Measurements from ENCODE around the gene UBE2E2. TPM values are rescaled to one million over a fixed set of nuclear protein-coding genes. Genes with fewer than 3 reads are reported as not detected.

UBE2E2 gene
- total RNA-seq, 4 donors from 2014 or later, result 3.1 to 58.5 (median 25.0) TPM

DNA sequence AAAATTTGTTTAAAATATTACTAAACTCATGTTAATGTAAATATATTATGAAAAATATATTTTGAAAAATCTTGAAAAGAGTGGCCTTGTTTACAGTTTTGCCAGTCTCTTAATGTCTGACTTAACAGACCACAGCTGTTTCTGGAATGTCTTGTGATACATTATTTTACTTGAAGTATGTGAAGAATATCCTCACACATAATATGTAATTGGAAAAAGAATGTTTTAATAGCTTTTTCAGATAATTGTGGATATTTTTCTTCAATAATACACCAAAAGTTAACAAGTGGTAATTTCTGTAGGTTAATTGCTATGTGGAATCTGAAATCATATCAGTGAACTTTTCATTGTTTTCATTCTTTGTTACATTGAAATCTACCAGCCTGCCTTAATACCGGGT lies 101.3 kb downstream of the UBE2E2 start:
- no peaks in the 10 kb centered on the region for H3K36me3 ChIP-seq
- no peaks in the 10 kb centered on the region for H3K27me3 ChIP-seq
- no peak for DNase-seq
- H3K27ac ChIP-seq, result no peak overlapping the region
- intact Hi-C loops (cut with DNase I; ENCODE audit: low total_unique reads), result no loop called here
- H3K4me3 ChIP-seq, result no peak overlapping the region
- no peaks in the 10 kb centered on the region for H3K9me3 ChIP-seq
- no peak for TF ChIP-seq POLR2A (IDR thresholded peaks at IDR 0.05)
- TF ChIP-seq CTCF (IDR thresholded peaks at IDR 0.05), result no peak
- peaks cover 0 to 3% of the 10 kb centered on the region in 2 donors for H3K4me1 ChIP-seq

DNA sequence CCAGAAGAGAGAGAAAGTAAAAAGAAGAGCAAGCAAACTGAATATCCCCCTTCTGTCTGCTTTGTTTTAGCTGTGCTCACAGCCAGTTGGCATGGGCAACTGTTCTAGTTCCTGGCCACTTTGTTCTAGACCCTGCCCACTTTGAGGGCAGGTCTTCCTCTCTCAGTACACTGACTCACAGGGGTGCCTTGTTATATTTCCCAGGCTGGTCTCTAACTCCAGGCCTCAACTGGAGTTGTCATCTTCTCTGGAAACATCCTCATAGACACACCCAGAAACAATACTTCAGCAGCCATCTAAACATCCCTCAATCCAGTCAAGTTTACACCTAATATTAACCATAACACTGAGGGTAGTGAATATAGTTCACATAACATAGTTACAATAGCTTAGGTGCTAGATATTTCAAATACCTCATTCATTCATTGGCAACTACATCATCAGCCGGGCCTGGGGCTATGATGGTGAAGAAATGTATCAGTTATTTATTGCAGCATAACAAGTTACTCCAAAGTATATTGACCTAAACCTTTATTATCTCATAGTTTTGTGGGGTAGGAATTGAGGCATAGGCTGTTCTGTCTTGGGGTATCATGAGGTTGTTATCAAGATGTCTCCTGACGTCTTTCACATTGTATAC lies 106.0 kb downstream of the UBE2E2 start:
- no peaks in the 10 kb centered on the region for H3K4me1 ChIP-seq
- no peak for DNase-seq
- no peaks in the 10 kb centered on the region for H3K36me3 ChIP-seq
- TF ChIP-seq POLR2A (IDR thresholded peaks at IDR 0.05), result no peak
- no peak for TF ChIP-seq CTCF (IDR thresholded peaks at IDR 0.05)
- no peak overlapping the region for H3K4me3 ChIP-seq
- no peak overlapping the region for H3K27ac ChIP-seq
- H3K9me3 ChIP-seq, result no peaks in the 10 kb centered on the region
- intact Hi-C loops (cut with DNase I; ENCODE audit: low total_unique reads), result no loop called here
- no peaks in the 10 kb centered on the region for H3K27me3 ChIP-seq

DNA sequence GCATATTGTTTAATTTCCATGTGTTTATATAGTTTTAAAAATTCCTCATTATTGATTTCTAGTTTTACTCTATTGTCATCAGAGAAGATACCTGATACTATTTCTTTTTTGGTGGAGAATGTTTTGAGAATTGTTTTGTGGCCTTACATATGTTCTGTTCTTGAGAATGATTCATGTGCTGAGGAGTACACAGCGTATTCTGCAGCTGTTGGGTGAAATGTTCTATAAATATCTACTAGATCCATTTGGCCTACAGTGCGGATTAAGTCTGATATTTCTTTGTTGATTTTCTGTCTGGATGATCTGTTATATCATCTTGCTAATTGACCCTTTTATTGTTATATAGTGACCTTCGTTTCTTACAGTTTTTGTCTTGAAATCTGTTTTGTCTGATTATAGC lies 109.7 kb downstream of the UBE2E2 start:
- intact Hi-C loops (cut with DNase I; ENCODE audit: low total_unique reads), result no loop called here
- H3K36me3 ChIP-seq, result no peaks in the 10 kb centered on the region
- H3K9me3 ChIP-seq, result no peaks in the 10 kb centered on the region
- no peak overlapping the region for H3K27ac ChIP-seq
- no peak for TF ChIP-seq CTCF (IDR thresholded peaks at IDR 0.05)
- no peak for TF ChIP-seq POLR2A (IDR thresholded peaks at IDR 0.05)
- no peak for DNase-seq
- no peaks in the 10 kb centered on the region for H3K4me1 ChIP-seq
- no peak overlapping the region for H3K4me3 ChIP-seq
- H3K27me3 ChIP-seq, result no peaks in the 10 kb centered on the region

DNA sequence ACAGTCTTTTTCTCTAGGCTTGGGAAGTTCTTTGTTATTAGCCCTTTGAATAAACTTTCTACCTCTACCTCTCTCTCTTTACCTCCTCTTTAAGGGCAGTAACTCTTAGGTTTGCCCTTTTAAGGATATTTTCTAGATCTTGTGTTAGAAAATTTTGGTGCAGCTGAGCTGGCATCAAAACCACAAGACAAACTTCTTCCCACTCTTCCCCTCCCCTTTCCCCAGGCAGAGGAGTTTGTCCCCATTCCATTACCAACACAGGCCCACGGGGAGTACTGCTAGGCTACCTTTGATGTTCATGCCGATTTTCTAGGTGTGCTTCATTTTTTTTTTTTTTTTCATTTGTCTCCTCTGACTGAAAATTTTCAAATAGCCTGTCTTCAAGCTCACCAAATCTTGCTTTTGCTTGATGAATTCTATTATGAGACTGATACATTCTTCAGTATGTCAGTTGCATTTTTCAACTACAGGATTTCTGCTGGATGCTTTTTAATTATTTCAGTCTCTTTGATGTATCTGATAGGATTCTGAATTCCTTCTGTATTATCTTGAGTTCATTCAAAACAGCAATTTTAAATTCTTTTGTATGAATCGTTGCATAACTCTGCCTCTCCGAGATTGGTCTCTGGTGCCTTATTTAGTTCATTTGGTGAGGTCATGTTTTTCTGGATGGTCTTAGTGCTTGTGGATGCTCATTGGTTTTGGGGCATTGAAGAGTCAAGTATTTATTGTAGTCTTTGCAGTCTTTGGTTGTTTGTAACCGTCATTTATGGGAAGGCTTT lies 112.0 kb downstream of the UBE2E2 start:
- Histone ChIP-seq H3K4me3 (no peak overlapping the region), H3K4me1 (no peaks in the 10 kb centered on the region), H3K36me3 (no peaks in the 10 kb centered on the region), H3K27me3 (no peaks in the 10 kb centered on the region), H3K27ac (no peak overlapping the region), H3K9me3 (no peaks in the 10 kb centered on the region)
- no peak for TF ChIP-seq POLR2A (IDR thresholded peaks at IDR 0.05)
- TF ChIP-seq CTCF (IDR thresholded peaks at IDR 0.05), result no peak
- intact Hi-C loops (cut with DNase I; ENCODE audit: low total_unique reads), result no loop called here
- DNase-seq, result no peak

DNA sequence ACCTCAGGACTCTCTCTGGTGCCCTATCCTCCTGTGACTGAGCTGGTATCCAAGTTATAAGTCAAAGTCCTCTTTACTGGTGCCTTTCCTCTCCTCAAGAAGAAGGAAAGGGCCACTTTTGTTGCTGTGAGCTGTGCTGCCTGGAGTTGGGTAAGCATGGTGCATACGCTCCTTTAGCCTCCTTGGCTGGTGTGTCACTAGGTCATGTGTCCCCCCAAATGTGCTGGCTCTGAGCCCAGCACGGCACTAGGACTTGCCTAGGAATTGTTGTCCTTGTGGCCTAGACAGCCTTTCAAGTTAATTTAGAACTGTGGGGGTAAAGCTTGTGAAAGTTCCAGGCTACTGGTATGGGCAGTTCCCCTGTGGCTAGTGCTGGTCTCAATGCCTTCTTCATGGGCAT lies 113.8 kb downstream of the UBE2E2 start:
- no peaks in the 10 kb centered on the region for H3K9me3 ChIP-seq
- no peak for DNase-seq
- intact Hi-C loops (cut with DNase I; ENCODE audit: low total_unique reads), result no loop called here
- H3K27ac ChIP-seq, result no peak overlapping the region
- no peaks in the 10 kb centered on the region for H3K36me3 ChIP-seq
- no peaks in the 10 kb centered on the region for H3K4me1 ChIP-seq
- H3K4me3 ChIP-seq, result no peak overlapping the region
- H3K27me3 ChIP-seq, result no peaks in the 10 kb centered on the region
- no peak for TF ChIP-seq CTCF (IDR thresholded peaks at IDR 0.05)
- TF ChIP-seq POLR2A (IDR thresholded peaks at IDR 0.05), result no peak
